ENCODE measurements around the gene KIF16B.

GRCh38 chr20:16352751-16353416 lies 220.4 kb downstream of the KIF16B start:
- TF ChIP-seq TEAD4 (IDR thresholded peaks at IDR 0.05; ENCODE audit: low read depth, low read length) (no peak), SIX5 (IDR thresholded peaks at IDR 0.05; ENCODE audit: low read depth, low read length) (no peak), NRF1 (IDR thresholded peaks at IDR 0.05; ENCODE audit: low read depth, low read length) (no peak), CTCF (IDR thresholded peaks at IDR 0.05; ENCODE audit: control extremely low read depth in 1 of 3, insufficient read depth in 1 of 3, low read depth in 1 of 3, low read length in 3 of 3) (peak in 2 of 3 experiments; percentile 34 to 53; a peak in 2 of 4 replicates), RFX5 (IDR thresholded peaks at IDR 0.05; ENCODE audit: borderline replicate concordance, low read depth, low read length) (no peak), JUN (IDR thresholded peaks at IDR 0.05; ENCODE audit: low read depth, low read length) (no peak), POLR2A (IDR thresholded peaks at IDR 0.05; ENCODE audit: control extremely low read depth in 1 of 2, low read depth in 2 of 2, low read length in 2 of 2) (no peak), POU5F1 (IDR thresholded peaks at IDR 0.05; ENCODE audit: low read depth, low read length) (no peak), GABPA (IDR thresholded peaks at IDR 0.05; ENCODE audit: borderline replicate concordance, insufficient read depth, low read length) (no peak), SIN3A (conservative IDR thresholded peaks at IDR 0.05 in 1 of 2, IDR thresholded peaks at IDR 0.05 in 1 of 2; ENCODE audit: low read depth in 1 of 2, low read length in 2 of 2) (no peak), EP300 (IDR thresholded peaks at IDR 0.05; ENCODE audit: borderline replicate concordance in 1 of 2, low read depth in 2 of 2, low read length in 2 of 2) (no peak), RAD21 (IDR thresholded peaks at IDR 0.05 in 1 of 2, conservative IDR thresholded peaks at IDR 0.05 in 1 of 2; ENCODE audit: low read depth in 2 of 2, low read length in 2 of 2) (no peak), SP1 (IDR thresholded peaks at IDR 0.05; ENCODE audit: low read depth, low read length) (no peak)

Measured in H1 (cell line).